Muscle of leg (tissue), 11 donors: Measurements from ENCODE around the gene FAM184B. TPM values are rescaled to one million over a fixed set of nuclear protein-coding genes. Genes with fewer than 3 reads are reported as not detected.
A peak's percentile ranks its signal among the peaks of the same experiment; 100 is the strongest.

Source experiments
- DNase-seq: peaks from one replicate; pipeline ENCODE4 v3.0.0; 2013
- H3K27ac ChIP-seq: one replicate; pipeline ENCODE4 v1.5.1; 2013; ENCODE audit warnings: mild to moderate bottlenecking, low read length, control low read depth
- H3K27me3 ChIP-seq: one replicate; pipeline ENCODE4 v1.6.1; 2013; ENCODE audit warnings: low read length; ENCODE audit not compliant: control insufficient read depth, insufficient read depth
- H3K36me3 ChIP-seq: one replicate; pipeline ENCODE4 v1.6.1; 2013; ENCODE audit warnings: low read length; ENCODE audit not compliant: control insufficient read depth, insufficient read depth
- H3K4me1 ChIP-seq: one replicate; pipeline ENCODE4 v1.6.1; 2013; ENCODE audit warnings: low read length; ENCODE audit not compliant: control insufficient read depth, insufficient read depth
- H3K4me3 ChIP-seq: one replicate; pipeline ENCODE4 v1.5.1; 2013; ENCODE audit warnings: low read length, control low read depth
- H3K9me3 ChIP-seq: replicated peaks from 2 replicates; pipeline ENCODE4 v1.6.1; 2013; ENCODE audit warnings: low read depth, low read length; ENCODE audit not compliant: control insufficient read depth
- WGBS: methylation state at CpG from one replicate; pipeline ENCODE4 v1.1.5; 2013; ENCODE audit warnings: missing lambda C conversion rate; ENCODE audit not compliant: insufficient coverage; 5-methylcytosine and 5-hydroxymethylcytosine counted together
- polyA plus RNA-seq, 8 donors: library from polyadenylated mRNA; unstranded; fragments of 120-200 nt; gene quantifications; one replicate each; pipeline versions ENCODE4 v1.2.1 to v1.2.3, GENCODE V29; 2013; ENCODE audit warnings: inconsistent platforms in 1 of 8, low replicate concordance in 1 of 8; ENCODE audit not compliant: insufficient read length in 8 of 8, insufficient read depth in 1 of 8
- total RNA-seq: library from RNA; stranded (reverse); fragments of 120-200 nt; gene quantifications from one replicate; pipeline ENCODE4 v1.2.4, GENCODE V29; 2013

The FAM184B gene
- total and polyA plus RNA-seq, 9 donors: 1.1 to 6.4 (median 4.1) TPM

DNA sequence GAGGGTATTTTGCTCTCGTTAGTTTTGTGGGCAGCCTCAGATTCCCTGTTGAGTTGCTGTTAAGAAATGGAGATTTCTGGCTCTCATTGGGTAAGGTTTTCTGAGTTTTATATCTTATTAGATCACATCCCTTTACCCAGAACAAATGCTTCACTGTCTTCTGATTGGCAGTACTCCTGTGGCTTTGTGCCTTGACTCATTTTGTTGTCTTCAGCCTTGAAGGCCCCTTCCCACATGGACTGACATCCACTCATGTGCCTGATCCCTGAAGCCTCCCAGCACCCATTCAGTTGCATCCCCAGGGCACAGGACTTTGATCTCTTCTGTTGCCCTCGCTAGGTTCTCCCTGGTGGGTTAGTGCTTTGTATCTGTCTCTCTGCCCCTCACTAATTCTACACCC lies 156.6 kb downstream of the FAM184B start:
- Histone ChIP-seq H3K27ac (no peak overlapping the region), H3K9me3 (no peaks in the 10 kb centered on the region), H3K4me3 (no peak overlapping the region), H3K4me1 (no peaks in the 10 kb centered on the region), H3K36me3 (peaks cover 77% of the 10 kb centered on the region), H3K27me3 (no peaks in the 10 kb centered on the region)
- WGBS: no CpG with 5 or more reads among the region's 2 CpGs
- no peak for DNase-seq

DNA sequence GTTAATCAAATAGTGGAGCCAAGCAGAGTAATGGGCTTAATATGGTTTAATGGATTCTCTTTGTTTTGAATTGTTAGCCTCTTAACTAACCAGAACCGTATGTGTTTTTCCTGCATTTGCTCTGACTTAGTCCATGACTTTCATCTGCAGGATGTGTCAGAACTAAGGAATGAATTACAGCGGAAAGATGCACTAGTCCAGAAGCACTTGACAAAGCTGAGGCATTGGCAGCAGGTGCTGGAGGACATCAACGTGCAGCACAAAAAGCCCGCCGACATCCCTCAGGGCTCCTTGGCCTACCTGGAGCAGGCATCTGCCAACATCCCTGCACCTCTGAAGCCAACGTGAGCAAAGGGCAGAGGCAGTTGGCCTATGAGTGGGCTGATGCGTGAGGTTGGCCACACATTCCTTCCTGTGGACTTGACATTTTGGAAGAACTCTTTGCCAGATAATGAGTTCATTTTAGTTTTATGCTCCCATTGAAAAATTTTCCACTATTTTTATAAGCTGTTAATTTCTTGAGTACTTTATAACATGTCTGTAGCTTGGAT lies 157.9 kb downstream of the FAM184B start:
- Histone ChIP-seq H3K4me1 (no peaks in the 10 kb centered on the region), H3K4me3 (no peak overlapping the region), H3K27ac (no peak overlapping the region), H3K36me3 (peaks cover 79% of the 10 kb centered on the region), H3K9me3 (no peaks in the 10 kb centered on the region), H3K27me3 (no peaks in the 10 kb centered on the region)
- WGBS: 84% methylated on average over 6 of the region's 7 CpGs
- DNase-seq: no peak

DNA sequence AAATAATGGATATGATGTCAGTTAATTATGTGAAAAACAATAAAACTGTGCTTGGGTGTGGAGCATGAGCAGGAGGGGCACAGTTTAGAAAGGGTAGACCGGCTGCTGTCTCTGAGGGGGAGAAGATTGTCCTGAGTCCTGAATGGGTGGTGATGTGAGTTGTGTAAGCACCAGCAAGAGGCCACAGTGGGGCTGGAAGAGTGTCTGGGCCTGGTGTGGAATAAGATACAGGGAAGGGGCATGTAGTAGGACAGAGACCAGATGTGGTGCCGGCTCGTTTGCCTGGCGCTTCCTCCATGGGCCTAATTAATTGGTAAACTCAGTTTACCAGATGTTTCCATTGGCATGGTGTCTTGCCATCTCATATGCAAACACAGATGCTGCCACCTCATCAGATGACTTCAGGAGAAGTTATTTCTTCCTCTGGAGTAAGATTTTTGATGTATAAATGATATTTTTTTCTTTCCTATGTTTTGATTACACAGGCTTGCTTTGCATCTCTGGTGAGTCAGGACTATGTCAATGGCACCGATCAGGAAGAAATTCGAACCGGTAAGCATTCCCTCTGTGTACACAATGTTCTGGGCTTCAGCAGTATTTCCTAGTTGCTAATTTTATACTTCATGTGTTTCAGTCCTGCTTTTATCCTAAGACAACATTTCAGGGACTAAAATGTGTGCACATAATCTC lies 161.9 kb downstream of the FAM184B start:
- no peaks in the 10 kb centered on the region for H3K27me3 ChIP-seq
- no peak for DNase-seq
- no peaks in the 10 kb centered on the region for H3K9me3 ChIP-seq
- H3K27ac ChIP-seq: no peak overlapping the region
- H3K36me3 ChIP-seq: peaks cover 64% of the 10 kb centered on the region
- H3K4me1 ChIP-seq: peaks cover 10% of the 10 kb centered on the region
- WGBS: 82% methylated on average over 6 of the region's 7 CpGs
- H3K4me3 ChIP-seq: no peak overlapping the region

DNA sequence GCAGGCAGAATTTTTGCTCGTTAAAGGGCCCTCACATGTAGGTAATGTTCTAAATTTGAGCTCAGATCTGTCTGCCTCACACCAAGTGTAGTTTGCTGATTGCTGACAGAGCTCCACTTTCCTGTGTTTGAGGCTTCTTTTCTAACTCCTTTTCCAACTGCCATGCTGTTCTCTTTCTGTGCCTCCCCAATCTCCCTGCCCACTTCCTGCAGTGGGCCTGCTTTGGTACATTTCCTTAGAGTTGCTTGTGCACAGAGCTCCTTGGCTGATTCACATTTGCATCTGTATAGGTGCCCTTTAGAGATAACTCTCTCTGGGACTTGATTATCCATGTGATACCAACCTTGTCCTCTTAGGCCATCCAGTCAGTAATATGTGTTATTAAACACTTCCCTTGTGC lies 162.5 kb downstream of the FAM184B start:
- Histone ChIP-seq H3K27me3 (no peaks in the 10 kb centered on the region), H3K4me3 (no peak overlapping the region), H3K27ac (no peak overlapping the region), H3K9me3 (no peaks in the 10 kb centered on the region), H3K4me1 (peaks cover 10% of the 10 kb centered on the region), H3K36me3 (peaks cover 59% of the 10 kb centered on the region)
- WGBS: 80% methylated on average over 1 of the region's 1 CpG
- DNase-seq: no peak

DNA sequence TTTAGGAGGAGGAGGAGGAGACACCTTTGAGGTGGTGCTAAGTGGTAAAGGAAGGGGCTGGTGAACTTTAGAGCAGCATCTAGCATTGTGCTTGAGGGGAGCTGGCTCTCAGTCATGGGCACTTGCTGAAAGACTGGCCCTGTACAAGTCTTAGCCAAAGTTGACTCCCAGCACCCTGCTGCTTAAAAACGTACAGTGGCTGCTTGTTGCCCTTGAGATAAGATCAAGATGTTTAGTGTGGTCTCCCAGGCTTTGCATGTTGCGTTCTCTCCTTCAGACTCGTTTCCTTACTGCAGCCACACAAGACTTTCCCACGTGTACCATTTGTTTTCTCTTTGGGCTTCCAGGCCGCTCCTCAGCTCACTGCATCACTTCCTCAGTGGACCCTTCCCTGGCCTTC lies 165.1 kb downstream of the FAM184B start:
- H3K4me3 ChIP-seq: no peak overlapping the region
- H3K27me3 ChIP-seq: no peaks in the 10 kb centered on the region
- 81% methylated on average over 5 of the region's 5 CpGs for WGBS
- peaks cover 10% of the 10 kb centered on the region for H3K4me1 ChIP-seq
- DNase-seq: no peak
- peaks cover 39% of the 10 kb centered on the region for H3K36me3 ChIP-seq
- no peak overlapping the region for H3K27ac ChIP-seq
- H3K9me3 ChIP-seq: no peaks in the 10 kb centered on the region

DNA sequence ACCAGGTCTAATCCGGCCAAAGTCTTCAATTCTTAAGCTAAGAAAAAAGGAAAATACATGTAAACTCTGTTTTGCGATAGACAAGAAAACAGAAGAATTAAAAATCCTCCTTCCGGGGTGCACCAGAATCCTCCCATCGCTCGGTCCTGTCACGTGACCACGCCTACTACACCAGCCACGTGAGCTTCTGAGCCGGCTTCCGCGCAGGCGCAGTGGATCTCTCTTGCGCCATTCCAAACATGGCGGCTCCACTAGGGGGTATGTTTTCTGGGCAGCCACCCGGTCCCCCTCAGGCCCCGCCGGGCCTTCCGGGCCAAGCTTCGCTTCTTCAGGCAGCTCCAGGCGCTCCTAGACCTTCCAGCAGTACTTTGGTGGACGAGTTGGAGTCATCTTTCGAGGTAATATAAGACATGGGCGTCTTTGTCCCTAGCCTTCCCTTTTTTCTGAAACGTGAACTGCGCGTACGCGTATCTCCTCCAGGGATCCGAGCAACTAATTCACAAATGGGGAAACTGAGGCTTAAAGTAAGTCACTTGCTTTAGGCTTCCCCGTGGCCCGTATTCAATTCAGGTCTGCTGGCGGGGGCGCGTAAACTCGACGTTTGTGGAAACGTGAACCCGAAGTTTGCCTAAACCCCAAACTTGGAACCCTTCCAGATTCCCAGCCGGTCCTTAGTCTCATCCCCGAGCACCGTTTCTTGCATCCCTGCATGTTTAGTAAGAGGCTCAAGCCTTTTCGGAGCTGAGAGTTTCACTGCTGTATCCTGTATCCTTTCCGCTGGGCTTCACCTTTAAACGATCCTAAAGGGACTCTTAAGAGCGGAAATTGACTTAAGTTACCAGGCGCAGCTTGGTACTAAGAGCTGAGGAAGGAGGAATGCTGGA lies 166.8 kb downstream of the FAM184B start, which contains the start of gene MED28:
Gene MED28, plus strand, starts transcription at position 226 of the 884 bp plus-strand sequence. Its CDS starts 14 bp downstream, at position 240.
- H3K27me3 ChIP-seq: no peaks in the 10 kb centered on the region
- no peaks in the 10 kb centered on the region for H3K9me3 ChIP-seq
- peak within 1 kb of the TSS; percentile 88 for H3K27ac ChIP-seq
- under 1% methylated on average over 30 of the region's 46 CpGs for WGBS
- peaks cover 30% of the 10 kb centered on the region for H3K36me3 ChIP-seq
- H3K4me3 ChIP-seq: peak within 1 kb of the TSS; percentile 90
- H3K4me1 ChIP-seq: peaks cover 10% of the 10 kb centered on the region
- peak; percentile 98 for DNase-seq

DNA sequence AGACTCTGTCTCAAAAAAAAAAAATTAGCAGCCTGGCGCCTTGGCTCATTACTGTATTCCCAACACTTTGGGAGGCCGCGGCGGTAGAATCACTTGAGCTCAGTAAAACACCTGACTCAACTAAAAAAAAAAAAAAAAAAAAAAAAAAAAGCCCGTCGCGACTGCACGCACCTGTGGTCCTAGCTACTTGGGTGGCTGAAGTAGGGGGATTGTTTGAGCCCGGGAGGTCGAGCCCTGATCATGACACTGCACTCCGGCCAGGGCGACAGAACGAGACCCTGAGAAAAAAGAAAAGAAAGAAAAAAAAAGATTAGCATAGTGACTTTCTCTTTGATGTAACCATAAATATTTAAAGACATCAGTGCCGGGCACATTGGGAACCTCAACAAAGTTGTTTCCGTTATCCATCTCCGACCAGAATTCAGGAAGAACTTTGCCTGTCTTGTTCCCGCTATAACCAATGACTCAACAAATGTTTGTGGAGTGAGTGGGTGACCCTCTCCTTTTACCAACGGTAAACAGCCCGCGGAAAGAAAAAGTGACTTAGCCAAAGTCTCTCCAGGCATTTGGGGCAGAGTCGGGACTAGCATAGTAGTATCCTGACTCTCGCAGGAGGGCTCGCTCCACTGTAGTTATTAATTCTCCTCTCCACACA lies 167.5 kb downstream of the FAM184B start:
- Histone ChIP-seq H3K4me3 (peak overlapping the region; percentile 90), H3K4me1 (peaks cover 10% of the 10 kb centered on the region), H3K9me3 (no peaks in the 10 kb centered on the region), H3K27me3 (no peaks in the 10 kb centered on the region), H3K36me3 (peaks cover 24% of the 10 kb centered on the region), H3K27ac (peak overlapping the region; percentile 88)
- WGBS: 0% methylated on average over 3 of the region's 23 CpGs
- DNase-seq: no peak

DNA sequence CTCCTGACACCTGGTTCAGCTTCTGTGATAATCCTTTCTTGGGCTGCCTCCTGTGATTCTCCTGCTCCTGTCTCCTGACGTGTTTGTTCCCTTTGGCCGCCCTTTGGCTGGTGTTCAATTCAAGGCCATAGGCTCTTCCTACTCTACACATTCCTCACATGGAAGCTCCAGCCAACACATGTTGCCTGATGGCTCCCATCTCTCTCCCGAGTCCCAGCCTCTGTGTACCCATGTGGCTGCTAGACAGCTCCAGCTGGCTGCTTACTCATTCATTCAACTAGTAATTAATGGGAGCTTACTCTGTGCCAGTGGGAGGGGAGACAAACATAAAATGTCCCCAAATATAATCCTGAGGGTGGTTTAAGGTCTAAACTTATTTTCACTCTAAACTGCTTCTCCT lies 176.2 kb downstream of the FAM184B start:
- Histone ChIP-seq H3K4me3 (no peak overlapping the region), H3K27ac (no peak overlapping the region), H3K9me3 (no peaks in the 10 kb centered on the region), H3K4me1 (no peaks in the 10 kb centered on the region), H3K27me3 (no peaks in the 10 kb centered on the region), H3K36me3 (peaks cover 37% of the 10 kb centered on the region)
- WGBS: 61% methylated on average over 2 of the region's 3 CpGs
- no peak for DNase-seq

DNA sequence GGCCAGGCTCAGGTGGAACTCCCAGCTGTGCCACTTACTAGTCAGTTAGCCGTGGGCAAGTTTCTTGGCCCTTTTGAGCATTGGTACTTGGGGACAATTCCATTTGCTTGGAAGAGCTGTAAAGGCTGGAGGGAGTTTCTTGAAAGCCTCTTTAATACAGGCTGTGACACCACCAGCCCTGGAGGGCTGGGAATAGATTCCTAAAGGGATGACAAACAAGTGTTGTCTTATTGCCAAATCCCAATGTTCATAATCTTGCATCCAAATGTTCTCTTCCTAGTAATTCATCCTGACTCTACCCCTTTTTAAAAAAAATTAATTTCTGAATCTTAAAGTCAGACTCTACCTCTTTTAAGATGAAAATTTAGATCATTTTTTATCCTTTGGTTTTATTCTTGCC lies 181.6 kb downstream of the FAM184B start:
- DNase-seq: no peak
- Histone ChIP-seq H3K4me3 (no peak overlapping the region), H3K27ac (no peak overlapping the region), H3K27me3 (no peaks in the 10 kb centered on the region), H3K9me3 (no peaks in the 10 kb centered on the region), H3K36me3 (peaks cover 50% of the 10 kb centered on the region), H3K4me1 (no peaks in the 10 kb centered on the region)
- WGBS: no CpG with 5 or more reads among the region's 1 CpG

DNA sequence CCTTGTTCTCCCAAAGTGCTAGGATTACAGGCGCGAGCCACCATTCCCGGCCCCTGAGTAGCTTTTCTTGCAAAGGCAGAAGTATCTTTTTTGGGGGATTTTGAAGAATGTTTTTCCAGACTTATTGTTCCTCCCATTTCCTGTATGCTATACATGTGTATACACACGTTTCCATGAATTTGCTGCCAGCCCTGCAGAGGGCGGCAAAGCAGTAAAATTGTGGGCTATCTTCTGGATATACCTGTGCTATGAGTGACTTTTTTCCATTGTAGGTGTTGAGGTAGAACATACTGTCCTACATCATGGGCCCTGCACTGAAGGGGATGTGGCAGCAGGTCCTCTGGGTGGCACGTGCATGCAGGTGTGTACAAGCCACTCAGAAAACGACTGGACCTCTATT lies 183.9 kb downstream of the FAM184B start:
- H3K9me3 ChIP-seq: no peaks in the 10 kb centered on the region
- H3K4me3 ChIP-seq: no peak overlapping the region
- no peak for DNase-seq
- no CpG with 5 or more reads among the region's 7 CpGs for WGBS
- peaks cover 60% of the 10 kb centered on the region for H3K36me3 ChIP-seq
- H3K27ac ChIP-seq: no peak overlapping the region
- no peaks in the 10 kb centered on the region for H3K27me3 ChIP-seq
- no peaks in the 10 kb centered on the region for H3K4me1 ChIP-seq
